Erythroblast (primary cell): Measurements from ENCODE around the gene CNPY4.

ENCODE experiments used
- DNase-seq, 2 experiments: peaks; one replicate each; lab custom pipeline; 2025; lab: John Stamatoyannopoulos, UW
- GATA1 ChIP-seq: IDR thresholded peaks from 2 replicates; pipeline ENCODE4 v1.6.1; 2011; ENCODE audit warnings: low read depth, mild to moderate bottlenecking, control low read depth, low read length, moderate library complexity
- POLR2A ChIP-seq: IDR thresholded peaks from 2 replicates; pipeline ENCODE4 v1.6.1; 2011; ENCODE audit warnings: mild to moderate bottlenecking, low read length

The CNPY4 gene

DNA sequence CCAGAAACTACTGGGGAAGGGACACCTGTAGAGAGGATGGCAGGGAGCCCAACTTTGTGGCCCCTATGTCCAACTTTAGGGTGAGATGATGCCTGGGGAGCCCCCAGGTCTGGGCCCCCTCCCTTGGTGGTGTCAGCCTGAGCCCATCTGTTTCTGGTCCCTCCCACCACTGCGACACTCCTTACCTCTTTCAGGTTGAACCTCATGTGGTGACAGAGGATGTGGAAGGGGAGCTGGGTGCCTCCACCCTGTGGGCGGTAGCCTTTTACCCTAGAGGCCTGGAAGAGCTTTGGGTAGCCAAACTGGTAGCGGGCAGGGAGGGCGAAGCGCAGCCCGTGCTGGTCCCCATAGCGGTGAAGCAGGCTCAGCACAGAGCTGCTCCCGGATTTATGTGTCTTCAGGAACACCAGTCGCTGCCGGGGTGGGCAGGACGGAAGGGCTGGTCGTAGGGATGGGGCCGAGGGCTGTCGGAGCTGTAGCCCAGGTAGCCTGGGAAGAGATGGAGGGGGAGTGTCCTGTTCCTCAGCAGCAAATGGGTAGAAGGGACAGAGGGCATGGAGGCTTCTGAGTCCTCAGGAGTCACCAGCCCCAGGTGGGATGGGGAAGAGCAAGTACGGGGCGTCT is 47.0 kb downstream of the CNPY4 start:
- no peak for TF ChIP-seq GATA1
- no peak for TF ChIP-seq POLR2A
- no peak for DNase-seq

GRCh38 chr7:100166970-100167911 is 47.8 kb downstream of the CNPY4 start:
- TF ChIP-seq GATA1: no peak
- TF ChIP-seq POLR2A: no peak
- DNase-seq: no peak

GRCh38 chr7:100167912-100168323 is 48.5 kb downstream of the CNPY4 start:
- TF ChIP-seq GATA1 (no peak), POLR2A (no peak)
- DNase-seq: peak; percentile 60 to 75

- TF ChIP-seq GATA1: no peak
- TF ChIP-seq POLR2A: no peak
- no peak for DNase-seq
Observed at GRCh38 chr7:100169147-100169850, 49.9 kb downstream of the CNPY4 start.

GRCh38 chr7:100170101-100170897 is 50.9 kb downstream of the CNPY4 start:
- TF ChIP-seq POLR2A: no peak
- no peak for TF ChIP-seq GATA1
- DNase-seq: no peak

- peak in 1 of 2 experiments; percentile 21 for DNase-seq
- TF ChIP-seq POLR2A (no peak), GATA1 (no peak)
Observed at GRCh38 chr7:100171087-100171681, 51.8 kb downstream of the CNPY4 start.

- no peak for DNase-seq
- TF ChIP-seq POLR2A: no peak
- TF ChIP-seq GATA1: no peak
Observed at GRCh38 chr7:100171840-100172239, 52.4 kb downstream of the CNPY4 start.

DNA sequence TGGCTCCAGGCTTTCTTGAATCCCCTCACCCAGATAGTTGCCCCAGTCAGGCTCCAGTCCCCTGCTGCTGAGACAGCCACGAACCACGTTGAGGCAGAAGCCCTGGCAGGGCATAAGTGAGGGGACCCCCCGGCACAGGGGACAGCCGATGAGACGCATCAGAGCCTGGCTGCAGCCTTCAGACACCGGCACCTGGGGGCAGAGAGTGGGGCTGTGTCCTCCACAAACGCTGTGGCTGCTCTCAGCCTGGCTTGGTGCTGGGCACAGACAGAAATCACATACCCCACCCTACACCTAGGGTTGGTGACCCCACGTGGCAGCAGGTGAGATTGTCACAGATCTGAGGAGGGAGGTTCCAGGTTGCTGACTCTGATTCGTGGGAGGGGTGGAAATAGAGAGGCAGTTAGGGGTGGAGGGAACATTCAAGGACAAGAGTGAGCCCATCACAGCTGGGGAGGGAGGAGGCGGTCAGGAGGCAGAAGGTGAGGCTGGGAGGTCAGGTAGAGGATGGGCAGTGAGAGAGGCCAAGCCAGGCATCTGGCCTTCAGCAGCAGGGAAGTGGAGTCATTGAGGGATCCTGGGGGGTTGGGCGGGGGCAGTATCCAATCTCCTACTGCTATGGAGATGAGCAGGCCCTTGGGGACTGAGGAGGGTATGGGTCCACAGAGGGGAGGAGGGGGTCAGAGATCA is 54.5 kb downstream of the CNPY4 start:
- TF ChIP-seq POLR2A: no peak
- no peak for TF ChIP-seq GATA1
- no peak for DNase-seq

DNA sequence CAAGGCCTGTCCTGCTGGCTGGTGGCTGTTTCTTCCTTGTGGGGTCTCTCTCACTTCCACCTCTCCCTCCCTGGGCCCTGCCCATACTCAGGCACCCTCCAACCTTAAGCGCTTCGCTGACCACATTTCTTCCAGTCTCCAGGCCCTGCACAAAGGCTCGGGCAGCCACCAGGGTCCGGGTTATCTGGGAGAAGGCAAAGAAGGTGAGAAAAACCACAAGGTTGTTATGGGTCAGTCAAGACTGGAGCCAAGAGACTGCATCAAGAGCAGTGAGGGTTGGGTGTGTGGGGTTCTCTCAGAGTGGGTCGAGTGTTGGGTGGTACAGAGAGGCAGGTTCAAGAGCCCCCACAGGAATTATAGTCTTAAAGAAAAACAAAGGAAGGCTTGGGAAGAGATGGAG is 55.1 kb downstream of the CNPY4 start:
- TF ChIP-seq GATA1: no peak
- DNase-seq: no peak
